Gastroesophageal sphincter (tissue), 3 donors: ENCODE results near the gene GINS3.

Experiments used
- CTCF ChIP-seq, 4 experiments: fragments of 200-600 bp in 2 of 4; fragments of 450-650 bp in 2 of 4; sonication (generic) in 1 of 4; IDR thresholded peaks; one replicate each; pipeline ENCODE4 v1.5.1; 2017 to 2019; ENCODE audit warnings: antibody characterized with exemption in 4 of 4, mild to moderate bottlenecking in 2 of 4, moderate library complexity in 2 of 4
- EP300 ChIP-seq: sonication (generic); formaldehyde crosslinking; IDR thresholded peaks from one replicate; pipeline ENCODE4 v1.6.1; 2017; ENCODE audit warnings: antibody characterized with exemption, mild to moderate bottlenecking
- POLR2AphosphoS5 ChIP-seq: sonication (generic); formaldehyde crosslinking; IDR thresholded peaks from one replicate; pipeline ENCODE4 v1.6.1; 2017; ENCODE audit warnings: antibody characterized with exemption

- TF ChIP-seq CTCF (IDR thresholded peaks at IDR 0.05) (no peak), EP300 (no peak), POLR2AphosphoS5 (no peak)
Observed at GRCh38 chr16:58352690-58353089, 39.6 kb upstream of the GINS3 start.
